Smooth muscle cell (in vitro differentiated cells): ENCODE results near the gene PIM2. TPM values are rescaled to one million over a fixed set of nuclear protein-coding genes. Genes with fewer than 3 reads are reported as not detected.
A peak's percentile ranks its signal among the peaks of the same experiment; 100 is the strongest.

Source experiments
- DNase-seq: peaks from one replicate; lab custom pipeline; 2025; ENCODE audit not compliant: unreplicated experiment; lab: John Stamatoyannopoulos, UW
- H2AFZ ChIP-seq: fragments of 200-600 bp; sonication (generic); 2 replicates; pipeline ENCODE4 v1.6.0; 2016; ENCODE audit warnings: antibody characterized with exemption, low read depth, mild to moderate bottlenecking
- H3F3A ChIP-seq: fragments of 200-600 bp; sonication (generic); 2 replicates; pipeline ENCODE4 v1.6.0; 2017; ENCODE audit warnings: antibody characterized with exemption, low read depth
- H3K27ac ChIP-seq: fragments of 200-600 bp; sonication (generic); 2 replicates; pipeline ENCODE4 v1.5.1; 2016; ENCODE audit warnings: low read depth, mild to moderate bottlenecking
- H3K27me3 ChIP-seq: fragments of 200-600 bp; sonication (generic); 2 replicates; pipeline ENCODE4 v1.6.1; 2016; ENCODE audit warnings: low read depth, mild to moderate bottlenecking
- H3K36me3 ChIP-seq: fragments of 200-600 bp; sonication (generic); 2 replicates; pipeline ENCODE4 v1.5.1; 2016; ENCODE audit warnings: low read depth
- H3K4me1 ChIP-seq: fragments of 200-600 bp; sonication (generic); 2 replicates; pipeline ENCODE4 v1.5.1; 2016; ENCODE audit warnings: low read depth
- H3K4me2 ChIP-seq: fragments of 200-600 bp; sonication (generic); 2 replicates; pipeline ENCODE4 v1.6.0; 2016; ENCODE audit warnings: mild to moderate bottlenecking
- H3K4me3 ChIP-seq: fragments of 200-600 bp; sonication (generic); 2 replicates; pipeline ENCODE4 v1.5.1; 2016; ENCODE audit warnings: mild to moderate bottlenecking
- H3K79me2 ChIP-seq: fragments of 200-600 bp; sonication (generic); 2 replicates; pipeline ENCODE4 v1.6.0; 2016; ENCODE audit warnings: low read depth, mild to moderate bottlenecking
- H3K9ac ChIP-seq: fragments of 200-600 bp; sonication (generic); 2 replicates; pipeline ENCODE4 v1.6.0; 2016; ENCODE audit warnings: low read depth
- H3K9me3 ChIP-seq: fragments of 200-600 bp; sonication (generic); replicated peaks from 2 replicates; pipeline ENCODE4 v1.5.1; 2016; ENCODE audit warnings: low read depth
- H4K20me1 ChIP-seq: fragments of 200-600 bp; sonication (generic); 2 replicates; pipeline ENCODE4 v1.6.0; 2016; ENCODE audit warnings: low read depth
- CTCF ChIP-seq: fragments of 200-600 bp; sonication (generic); IDR thresholded peaks from 2 replicates; pipeline ENCODE4 v1.5.1; 2017; ENCODE audit warnings: borderline replicate concordance, mild to moderate bottlenecking, antibody characterized with exemption; ENCODE audit not compliant: insufficient read depth, poor library complexity, severe bottlenecking
- WGBS: methylation state at CpG from one replicate; pipeline ENCODE4 v1.1.7; 2016; ENCODE audit warnings: low lambda C conversion rate; 5-methylcytosine and 5-hydroxymethylcytosine counted together
- polyA plus RNA-seq: library from polyadenylated mRNA; unstranded; fragments of >200 nt; fragmentation: Nextera tagmentation; extraction: Ambion mirVana; gene quantifications from 2 replicates; pipeline ENCODE4 v1.2.1, GENCODE V29; 2016
- total RNA-seq: library from RNA; depleted of rRNA; stranded (reverse); fragments of >200 nt; gene quantifications from 2 replicates; pipeline ENCODE4 v1.2.3, GENCODE V29; 2014

Gene PIM2
- total RNA-seq: 7.6 and 9.4 TPM in 2 replicates
- polyA plus RNA-seq: 7.4 and 8.7 TPM in 2 replicates

- Histone ChIP-seq H3K79me2 (no peaks in the 10 kb centered on the region), H3K27ac (peak within 1 kb of the TSS; percentile 73), H2AFZ (no peak within 1 kb of the TSS), H3K4me3 (peak within 1 kb of the TSS; percentile 59), H3K9ac (peak within 1 kb of the TSS; percentile 64), H3F3A (no peaks in the 10 kb centered on the region), H4K20me1 (no peaks in the 10 kb centered on the region), H3K4me1 (peaks cover 3% of the 10 kb centered on the region), H3K27me3 (no peaks in the 10 kb centered on the region), H3K4me2 (peak within 1 kb of the TSS; percentile 90), H3K36me3 (no peaks in the 10 kb centered on the region), H3K9me3 (no peaks in the 10 kb centered on the region)
- DNase-seq: peak; percentile 56
- TF ChIP-seq CTCF: no peak
- WGBS: 32% methylated on average over 53 of the region's 55 CpGs
Observed at GRCh38 chrX:48918643-48919340, at the start of gene PIM2. Gene PIM2 (minus strand): TSS chrX:48919024. CDS start chrX:48918834, 190 bp downstream.

GRCh38 chrX:48968377-48968776 is 49.6 kb upstream of the PIM2 start:
- no peaks in the 10 kb centered on the region for H3K9me3 ChIP-seq
- H3K27me3 ChIP-seq: no peaks in the 10 kb centered on the region
- no peak overlapping the region for H3K4me3 ChIP-seq
- no peak overlapping the region for H2AFZ ChIP-seq
- H3F3A ChIP-seq: no peaks in the 10 kb centered on the region
- no peaks in the 10 kb centered on the region for H4K20me1 ChIP-seq
- DNase-seq: no peak
- no peak for TF ChIP-seq CTCF
- H3K27ac ChIP-seq: no peak overlapping the region
- 77% methylated on average over 1 of the region's 1 CpG for WGBS
- no peaks in the 10 kb centered on the region for H3K4me1 ChIP-seq
- H3K9ac ChIP-seq: no peak overlapping the region
- H3K79me2 ChIP-seq: no peaks in the 10 kb centered on the region
- H3K4me2 ChIP-seq: no peak overlapping the region
- H3K36me3 ChIP-seq: no peaks in the 10 kb centered on the region

- H3K4me3 ChIP-seq: no peak overlapping the region
- WGBS: 85% methylated on average over 15 of the region's 15 CpGs
- no peaks in the 10 kb centered on the region for H3K36me3 ChIP-seq
- H3K9ac ChIP-seq: no peak overlapping the region
- no peaks in the 10 kb centered on the region for H3K9me3 ChIP-seq
- no peaks in the 10 kb centered on the region for H4K20me1 ChIP-seq
- no peak overlapping the region for H3K27ac ChIP-seq
- H3K79me2 ChIP-seq: no peaks in the 10 kb centered on the region
- H3F3A ChIP-seq: no peaks in the 10 kb centered on the region
- no peak for TF ChIP-seq CTCF
- no peak for DNase-seq
- H2AFZ ChIP-seq: no peak overlapping the region
- H3K4me2 ChIP-seq: no peak overlapping the region
- H3K4me1 ChIP-seq: no peaks in the 10 kb centered on the region
- H3K27me3 ChIP-seq: no peaks in the 10 kb centered on the region
Observed at GRCh38 chrX:48966796-48967579, 48.2 kb upstream of the PIM2 start.
